Spleen (tissue), 7 donors: ENCODE results near the gene MXRA7.

ENCODE experiments used
- CTCF ChIP-seq, 11 experiments: fragments of 200-600 bp in 7 of 11; fragments of 450-650 bp in 4 of 11; sonication (generic) in 4 of 11; IDR thresholded peaks in 8 of 11; conservative IDR thresholded peaks in 3 of 11; 1 replicate in 7 of 11; 2 replicates in 4 of 11; pipeline versions ENCODE4 v1.4.0 to v1.8.0; 2016 to 2021; ENCODE audit warnings: antibody characterized with exemption in 11 of 11, inconsistent platforms in 4 of 11, mild to moderate bottlenecking in 1 of 11
- POLR2A ChIP-seq, 3 donors: fragments of 450-650 bp; IDR thresholded peaks; one replicate each; pipeline ENCODE4 v1.5.1; 2017; ENCODE audit warnings: antibody characterized with exemption in 3 of 3, mild to moderate bottlenecking in 1 of 3
- donor health status: DM: no; HTN: no; CAD: no; lungs with moderate emphysema.
- donor health status: DM: no; HTN: no; CAD: no.
- donor health status: DM: no; HTN: no; CAD: no.

- TF ChIP-seq CTCF (IDR thresholded peaks at IDR 0.05 in 8 of 11, conservative IDR thresholded peaks at IDR 0.05 in 3 of 11): no peak
- TF ChIP-seq POLR2A (IDR thresholded peaks at IDR 0.05): no peak
These were observed 20.9 kb downstream of the MXRA7 start for GRCh38 chr17:76689859-76690258.
